Vagina (tissue), 2 donors: ENCODE measurements around the gene FAM241A. TPM values are rescaled to one million over a fixed set of nuclear protein-coding genes. Genes with fewer than 3 reads are reported as not detected.
"Not testable (repeated sequence)": the region's sequence is repeated elsewhere in the genome, so short reads cannot be mapped to it uniquely, and the experiment has no call there.

ENCODE experiments used
- DNase-seq, 2 donors: peaks; one replicate each; pipeline ENCODE4 v3.0.0-alpha.2; 2017; ENCODE audit errors: extremely low spot score in 2 of 2
- H3K27ac ChIP-seq: fragments of 200-600 bp; sonication (generic); one replicate; pipeline ENCODE4 v1.5.1; 2019
- H3K27me3 ChIP-seq: fragments of 200-600 bp; sonication (generic); one replicate; pipeline ENCODE4 v1.5.1; 2019
- H3K36me3 ChIP-seq, 2 donors: fragments of 200-600 bp; sonication (generic); one replicate each; pipeline ENCODE4 v1.5.1; 2017 to 2019
- H3K4me1 ChIP-seq: fragments of 200-600 bp; sonication (generic); one replicate; pipeline ENCODE4 v1.5.1; 2019
- H3K4me3 ChIP-seq, 2 donors: fragments of 200-600 bp; sonication (generic); 1 replicate in 1 of 2; 2 replicates in 1 of 2; pipeline ENCODE4 v1.5.1; 2016 to 2019
- H3K9me3 ChIP-seq: fragments of 200-600 bp; sonication (generic); one replicate; pipeline ENCODE4 v1.5.1; 2019
- CTCF ChIP-seq, 3 experiments: fragments of 450-650 bp in 2 of 3; fragments of 200-600 bp in 1 of 3; sonication (generic) in 1 of 3; IDR thresholded peaks; one replicate each; pipeline ENCODE4 v1.5.1; 2017 to 2019; ENCODE audit warnings: antibody characterized with exemption in 3 of 3, mild to moderate bottlenecking in 2 of 3, moderate library complexity in 2 of 3
- POLR2A ChIP-seq, 2 donors: fragments of 450-650 bp; IDR thresholded peaks; one replicate each; pipeline ENCODE4 v1.6.1; 2017; ENCODE audit warnings: antibody characterized with exemption in 2 of 2, mild to moderate bottlenecking in 2 of 2, moderate library complexity in 2 of 2
- POLR2AphosphoS5 ChIP-seq, 2 donors: sonication (generic); formaldehyde crosslinking; IDR thresholded peaks; one replicate each; pipeline ENCODE4 v1.9.0; 2017; ENCODE audit warnings: antibody characterized with exemption in 2 of 2, mild to moderate bottlenecking in 2 of 2, low read depth in 1 of 2; ENCODE audit not compliant: insufficient read depth in 1 of 2
- intact Hi-C: fragments of 100-400 bp; cut with DNase I; formaldehyde crosslinking; loops from one replicate; pipeline ENCODE4 v1.15.1; 2023
- total RNA-seq: library from RNA; depleted of rRNA; stranded (reverse); fragments of >200 nt; gene quantifications from one replicate; pipeline ENCODE4 v1.2.3, GENCODE V29; 2016

The FAM241A gene
- total RNA-seq, 1 donor from 2014 or later, result 3.4 TPM

DNA sequence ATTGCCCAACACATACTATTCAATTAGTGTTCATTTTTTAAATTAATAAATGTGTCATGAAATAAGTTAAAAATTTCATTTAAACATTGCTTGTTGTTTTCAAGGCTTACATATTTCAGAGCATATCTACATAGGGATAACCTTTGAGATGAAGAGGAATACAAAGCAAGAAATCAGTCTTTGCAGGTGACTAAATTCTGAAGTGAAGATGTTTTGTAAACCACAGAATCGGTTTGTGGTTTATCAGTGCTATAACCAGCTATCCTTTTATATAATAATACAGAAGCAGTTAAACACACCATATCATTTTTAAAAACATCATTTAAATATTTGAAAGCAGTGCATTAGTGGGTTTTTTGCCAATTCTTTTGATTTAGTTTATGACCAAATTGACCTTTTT, 26.9 kb downstream of the FAM241A start:
- DNase-seq, result no peak
- TF ChIP-seq POLR2AphosphoS5 (IDR thresholded peaks at IDR 0.05; ENCODE audit: insufficient read depth in 1 of 2, low read depth in 1 of 2) (no peak), CTCF (IDR thresholded peaks at IDR 0.05) (no peak), POLR2A (IDR thresholded peaks at IDR 0.05) (no peak)
- Histone ChIP-seq H3K9me3 (no peaks in the 10 kb centered on the region), H3K4me1 (no peaks in the 10 kb centered on the region), H3K27me3 (no peaks in the 10 kb centered on the region), H3K4me3 (no peak overlapping the region), H3K36me3 (no peaks in the 10 kb centered on the region), H3K27ac (no peak overlapping the region)
- intact Hi-C loops, result no loop called here

- H3K27me3 ChIP-seq, result no peaks in the 10 kb centered on the region
- TF ChIP-seq POLR2A (IDR thresholded peaks at IDR 0.05) (no peak), POLR2AphosphoS5 (IDR thresholded peaks at IDR 0.05; ENCODE audit: insufficient read depth in 1 of 2, low read depth in 1 of 2) (peak in 1 of 2 donors; percentile 25), CTCF (IDR thresholded peaks at IDR 0.05) (no peak)
- H3K9me3 ChIP-seq, result no peaks in the 10 kb centered on the region
- H3K4me3 ChIP-seq, result no peak overlapping the region
- H3K4me1 ChIP-seq, result no peaks in the 10 kb centered on the region
- no peaks in the 10 kb centered on the region for H3K36me3 ChIP-seq
- no peak overlapping the region for H3K27ac ChIP-seq
- intact Hi-C loops, result no loop called here
- DNase-seq, result no peak
Observed at GRCh38 chr4:112173593-112174558, 28.6 kb downstream of the FAM241A start.

DNA sequence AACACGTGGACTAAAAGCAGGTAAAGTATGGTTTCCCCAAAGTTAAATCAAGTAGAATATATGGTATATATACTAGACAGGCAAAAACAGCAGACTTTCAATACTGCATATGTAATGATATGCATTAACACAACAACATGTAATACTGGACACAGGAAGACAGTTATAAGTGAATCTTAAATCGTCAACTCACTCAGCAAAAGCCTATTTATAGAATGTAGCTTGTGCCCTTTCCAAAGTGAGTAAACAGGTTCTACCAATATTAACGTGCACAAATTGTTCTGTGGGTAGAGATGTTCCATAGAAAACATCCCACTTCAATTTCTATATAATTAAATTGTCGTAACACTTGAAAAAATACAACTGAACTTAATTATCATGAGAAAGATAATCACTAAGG, 30.6 kb downstream of the FAM241A start:
- no peaks in the 10 kb centered on the region for H3K9me3 ChIP-seq
- H3K27me3 ChIP-seq, result no peaks in the 10 kb centered on the region
- no peak overlapping the region for H3K4me3 ChIP-seq
- H3K36me3 ChIP-seq, result no peaks in the 10 kb centered on the region
- H3K4me1 ChIP-seq, result no peaks in the 10 kb centered on the region
- TF ChIP-seq POLR2AphosphoS5 (IDR thresholded peaks at IDR 0.05; ENCODE audit: insufficient read depth in 1 of 2, low read depth in 1 of 2), result no peak
- TF ChIP-seq CTCF (IDR thresholded peaks at IDR 0.05), result no peak
- no peak for TF ChIP-seq POLR2A (IDR thresholded peaks at IDR 0.05)
- DNase-seq, result no peak
- no peak overlapping the region for H3K27ac ChIP-seq
- intact Hi-C loops, result no loop called here

DNA sequence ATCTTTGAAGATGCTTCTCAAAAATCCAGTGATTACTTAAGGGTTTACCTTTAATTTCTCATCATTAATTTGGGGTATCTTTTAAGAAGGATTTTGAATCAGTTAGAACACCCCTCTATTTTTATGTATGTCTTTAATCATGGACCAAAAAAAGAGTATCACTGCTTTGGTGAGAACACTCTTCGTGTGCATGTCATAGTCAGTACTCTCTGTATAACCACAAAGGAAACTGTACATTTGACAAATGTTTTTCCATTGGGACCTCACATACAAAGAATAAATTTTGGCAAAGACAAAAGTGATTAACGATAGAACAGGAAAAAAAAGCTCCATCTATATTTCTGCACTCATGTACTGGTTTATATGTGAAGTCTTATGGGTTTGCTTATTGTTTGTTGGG, 31.3 kb downstream of the FAM241A start:
- no peak overlapping the region for H3K4me3 ChIP-seq
- DNase-seq, result no peak
- no peaks in the 10 kb centered on the region for H3K4me1 ChIP-seq
- intact Hi-C loops, result no loop called here
- H3K9me3 ChIP-seq, result no peaks in the 10 kb centered on the region
- H3K27ac ChIP-seq, result no peak overlapping the region
- no peak for TF ChIP-seq POLR2A (IDR thresholded peaks at IDR 0.05)
- no peak for TF ChIP-seq CTCF (IDR thresholded peaks at IDR 0.05)
- TF ChIP-seq POLR2AphosphoS5 (IDR thresholded peaks at IDR 0.05; ENCODE audit: insufficient read depth in 1 of 2, low read depth in 1 of 2), result no peak
- no peaks in the 10 kb centered on the region for H3K36me3 ChIP-seq
- H3K27me3 ChIP-seq, result no peaks in the 10 kb centered on the region

- intact Hi-C loops, H3K27ac ChIP-seq: not testable (repeated sequence)
Observed at GRCh38 chr4:112178741-112179140, 33.5 kb downstream of the FAM241A start.

More at GRCh38 chr4:112178741-112179140, 33.5 kb downstream of the FAM241A start:
- H3K4me1 ChIP-seq, H3K36me3 ChIP-seq, DNase-seq, H3K9me3 ChIP-seq, H3K4me3 ChIP-seq, H3K27me3 ChIP-seq: not testable (repeated sequence)
